OCI-M1 (cell line): Measurements from ENCODE around the gene DHCR7.
"Not testable (repeated sequence)": the region's sequence is repeated elsewhere in the genome, so short reads cannot be mapped to it uniquely, and the experiment has no call there.

ENCODE experiments used
- DNase-seq: peaks from one replicate; lab custom pipeline; 2025; lab: John Stamatoyannopoulos, UW

Gene DHCR7

GRCh38 chr11:71437879-71438278, 10.3 kb downstream of the DHCR7 start:
- no peak for DNase-seq

GRCh38 chr11:71437399-71437798, 10.8 kb downstream of the DHCR7 start:
- DNase-seq: no peak

GRCh38 chr11:71436861-71437260, 11.3 kb downstream of the DHCR7 start:
- DNase-seq: no peak

DNA sequence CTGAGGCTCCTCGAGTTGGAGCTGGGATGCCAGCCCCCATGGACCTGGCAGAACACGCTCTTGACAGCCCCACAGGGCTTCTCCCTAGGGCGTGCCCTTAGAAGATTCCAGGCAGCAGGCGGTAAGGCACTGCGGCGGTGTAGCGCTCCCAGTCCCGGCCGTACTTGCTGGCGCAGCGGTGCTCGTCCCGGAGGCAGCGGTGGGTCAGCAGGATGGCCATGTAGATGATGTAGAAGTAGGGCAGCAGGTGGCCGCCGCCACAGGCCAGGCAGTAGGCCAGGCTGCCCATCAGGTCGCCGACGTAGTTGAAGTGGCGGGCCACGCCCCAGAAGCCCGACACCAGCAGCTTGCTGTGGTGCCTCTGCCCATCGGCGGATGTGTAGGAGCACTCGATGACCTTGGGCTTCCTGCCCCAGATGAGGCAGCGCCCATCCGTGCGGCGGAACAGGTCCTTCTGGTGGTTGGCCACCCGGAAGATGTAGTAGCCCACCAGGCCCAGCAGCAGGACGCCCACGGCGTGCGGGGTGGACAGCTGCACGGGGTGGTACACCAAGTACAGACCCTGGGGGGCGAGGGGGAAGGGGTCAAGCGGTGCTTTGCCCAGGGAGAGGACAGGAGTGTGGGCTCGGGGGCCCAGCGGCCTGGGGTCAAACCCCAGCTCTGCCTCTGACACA, 12.8 kb downstream of the DHCR7 start:
- DNase-seq: no peak

GRCh38 chr11:71434576-71435130, 13.5 kb downstream of the DHCR7 start:
- no peak for DNase-seq

GRCh38 chr11:71433648-71434450, 14.3 kb downstream of the DHCR7 start:
- DNase-seq: no peak

- DNase-seq: peak; percentile 85
These were observed 15.2 kb downstream of the DHCR7 start for GRCh38 chr11:71432761-71433647.

DNA sequence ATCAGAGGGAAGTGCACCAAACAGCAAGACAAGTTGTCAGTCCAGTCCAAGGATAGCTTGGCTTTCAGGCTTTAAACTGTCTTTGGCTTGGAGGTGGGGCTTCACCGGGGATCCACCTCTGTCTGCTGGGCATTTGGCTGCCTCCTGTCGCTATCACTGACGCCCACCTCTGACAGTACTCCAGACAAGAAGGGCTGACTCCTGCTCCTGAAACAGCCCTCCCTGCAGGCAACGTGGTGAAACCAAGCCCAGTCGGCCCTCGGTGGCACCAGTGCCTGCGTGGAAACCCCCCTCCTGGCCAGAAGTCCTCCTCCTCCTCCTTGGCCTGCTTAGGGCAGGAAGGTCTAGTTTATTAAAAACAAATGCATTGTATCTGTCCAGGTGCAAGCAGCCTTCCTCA, 16.9 kb downstream of the DHCR7 start:
- no peak for DNase-seq

- DNase-seq: no peak
These were observed 18.0 kb downstream of the DHCR7 start for GRCh38 chr11:71430166-71430565.

GRCh38 chr11:71429701-71430100, 18.5 kb downstream of the DHCR7 start:
- no peak for DNase-seq

- DNase-seq: no peak
These were observed 19.2 kb downstream of the DHCR7 start for GRCh38 chr11:71428861-71429435.

DNA sequence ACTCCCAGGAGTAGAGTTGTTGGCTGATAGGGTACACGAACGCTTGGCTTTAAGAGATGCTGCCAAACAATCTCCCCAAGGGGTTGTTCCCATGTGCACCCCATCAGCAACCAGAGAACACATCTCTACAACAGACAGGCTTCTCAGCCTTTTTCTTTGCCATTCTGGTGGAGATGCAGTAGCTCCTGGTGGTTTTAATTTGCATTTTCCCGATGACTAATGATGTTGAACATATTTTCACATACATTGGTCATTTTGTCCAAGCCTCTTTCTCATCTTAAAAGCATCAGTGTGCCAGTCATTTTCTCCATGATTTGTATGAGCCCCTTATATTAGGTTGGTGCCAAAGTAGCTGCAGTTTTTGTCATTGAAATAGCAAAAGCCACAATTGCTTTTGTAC, 21.8 kb downstream of the DHCR7 start:
- DNase-seq: no peak

- DNase-seq: no peak
These were observed 22.3 kb downstream of the DHCR7 start for GRCh38 chr11:71425860-71426259.

GRCh38 chr11:71425409-71425808, 22.8 kb downstream of the DHCR7 start:
- DNase-seq: no peak

DNA sequence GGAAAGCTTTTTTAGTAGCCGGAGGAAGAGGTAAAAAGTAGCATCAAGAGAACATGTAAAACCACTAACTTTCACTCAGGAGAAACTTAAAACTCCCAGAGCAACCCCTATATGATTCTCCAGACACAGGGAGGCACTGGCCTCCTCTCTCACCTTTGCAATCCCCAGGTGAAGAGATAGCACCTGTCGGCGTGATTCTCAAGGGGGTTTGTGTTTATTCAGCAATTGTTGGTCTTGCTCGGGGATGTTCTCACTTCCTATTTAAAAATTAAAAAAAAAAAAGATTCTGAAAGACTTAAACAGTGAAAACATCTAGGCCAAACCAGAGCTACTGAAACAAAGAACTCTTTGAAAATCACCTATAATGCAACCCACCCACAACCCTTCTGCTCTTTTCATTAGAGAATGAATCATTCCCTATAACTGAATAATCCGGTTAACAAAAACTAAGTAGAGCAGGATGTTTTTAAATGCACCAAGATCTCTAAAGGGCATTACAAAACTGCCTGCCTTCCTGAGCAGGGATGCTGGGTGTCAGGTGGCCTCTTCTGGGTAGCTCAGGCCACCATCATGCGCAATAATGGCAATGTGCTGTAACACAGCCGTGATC, 24.9 kb downstream of the DHCR7 start:
- no peak for DNase-seq

- not testable (repeated sequence) for DNase-seq
These were observed 25.9 kb downstream of the DHCR7 start for GRCh38 chr11:71422318-71422717.

DNA sequence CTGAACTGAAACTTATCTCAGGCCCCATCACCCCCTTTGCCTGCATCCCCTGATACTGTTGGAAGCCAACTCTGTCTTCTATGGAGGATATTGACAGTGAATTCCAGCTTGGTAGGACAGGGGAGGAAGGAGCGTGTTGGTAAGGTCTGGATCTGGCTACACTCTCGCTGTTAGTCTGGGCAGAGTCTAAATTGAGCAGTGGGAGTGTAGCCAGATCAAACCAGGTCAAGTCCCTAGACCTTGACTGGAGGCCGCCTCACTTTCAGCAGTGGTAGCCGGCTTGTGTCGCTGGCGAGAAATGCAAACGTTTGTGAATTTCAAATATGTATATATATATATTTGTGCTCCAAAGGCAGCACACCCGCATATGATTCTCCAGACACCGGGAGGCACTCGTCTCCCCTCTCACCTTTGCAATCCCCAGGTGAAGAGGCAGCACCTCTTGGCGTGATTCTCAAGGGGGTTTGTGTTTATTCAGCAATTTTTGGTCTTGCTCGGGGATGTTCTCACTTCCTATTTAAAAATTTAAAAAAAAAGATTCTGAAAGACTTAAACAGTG, 26.7 kb downstream of the DHCR7 start:
- no peak for DNase-seq

DNA sequence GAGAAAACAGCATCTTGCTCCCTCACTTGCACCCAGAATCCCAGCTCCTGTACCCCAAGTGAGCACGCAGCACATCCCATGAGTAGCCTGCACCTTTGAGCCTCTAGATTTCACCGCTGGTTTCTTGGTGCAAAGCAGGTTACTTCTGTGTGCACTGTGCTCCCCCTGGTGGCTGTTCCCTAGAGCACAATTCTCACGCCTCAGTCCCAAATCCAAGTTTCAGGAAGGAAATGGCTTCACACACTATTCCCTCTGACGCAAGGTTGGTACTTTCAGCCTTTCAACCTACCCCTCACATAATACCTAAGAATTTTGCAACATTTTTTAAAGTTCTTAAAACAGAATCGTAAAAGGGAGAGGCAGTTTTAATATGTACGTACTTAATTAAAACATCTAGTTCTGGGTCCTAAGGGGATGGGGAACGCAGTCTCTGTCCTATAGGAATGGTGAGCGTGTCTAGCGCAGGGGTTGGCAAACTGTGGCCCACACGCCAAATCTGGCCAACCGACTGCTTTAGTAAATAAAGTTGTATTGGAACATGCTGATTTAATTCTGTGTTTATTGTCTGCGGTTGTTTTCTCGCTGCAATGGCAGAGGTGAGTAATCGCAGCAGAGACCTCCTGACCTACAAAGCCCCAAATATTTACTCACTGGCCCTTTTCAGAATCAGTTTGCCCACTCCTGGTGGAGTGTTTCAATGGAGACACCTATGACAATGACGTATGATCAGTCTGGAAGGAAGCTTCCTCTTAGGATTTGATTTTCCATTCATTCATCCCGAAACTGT, 27.5 kb downstream of the DHCR7 start:
- DNase-seq: peak; percentile 76

GRCh38 chr11:71418643-71419042, 29.6 kb downstream of the DHCR7 start:
- no peak for DNase-seq

DNA sequence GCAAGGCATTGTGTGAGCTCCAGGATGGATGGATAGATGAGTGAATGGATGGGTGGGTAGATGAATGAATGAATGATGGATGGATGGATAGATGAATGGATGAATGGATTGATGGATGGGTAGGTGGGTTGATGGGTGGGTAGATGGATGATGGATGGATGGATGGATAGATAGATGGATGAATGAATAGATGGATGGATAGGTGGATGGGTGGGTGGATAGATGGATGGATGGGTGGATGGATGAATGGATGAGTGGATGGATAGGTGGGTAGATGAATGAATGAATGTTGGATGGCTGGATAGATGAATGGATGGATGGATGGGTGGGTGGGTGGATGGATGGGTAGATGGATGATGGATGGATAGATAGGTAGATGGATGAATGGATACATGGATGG, 33.5 kb downstream of the DHCR7 start:
- DNase-seq: no peak
